K562 (cell line): ENCODE results near the gene NDUFAF8. TPM values are rescaled to one million over a fixed set of nuclear protein-coding genes. Genes with fewer than 3 reads are reported as not detected.

Source experiments
- BRD4 ChIP-seq: fragments of 200-600 bp; sonication (generic); IDR thresholded peaks from 2 replicates; pipeline ENCODE4 v1.6.1; 2017; ENCODE audit warnings: inconsistent platforms
- CEBPZ ChIP-seq: fragments of 150-350 bp; IDR thresholded peaks from 2 replicates; pipeline ENCODE4 v1.6.1; 2014; ENCODE audit warnings: low read depth, mild to moderate bottlenecking, low read length, borderline replicate concordance
- CHD2 ChIP-seq: IDR thresholded peaks from 2 replicates; pipeline ENCODE4 v1.6.1; 2011; ENCODE audit warnings: low read depth, low read length
- CTCFL ChIP-seq: IDR thresholded peaks from 2 replicates; pipeline ENCODE4 v1.6.1; 2011; ENCODE audit warnings: borderline replicate concordance, low read depth, mild to moderate bottlenecking, moderate library complexity, low read length; ENCODE audit not compliant: insufficient read depth, poor library complexity, severe bottlenecking
- ETV5 ChIP-seq: sonication (generic); formaldehyde crosslinking; IDR thresholded peaks from 2 replicates; pipeline ENCODE4 v1.4.0; 2020; ENCODE audit warnings: low read depth, mild to moderate bottlenecking, missing genetic modification reagents
- GABPB1 ChIP-seq: sonication (generic); formaldehyde crosslinking; IDR thresholded peaks from 2 replicates; pipeline ENCODE4 v1.8.0; 2022; ENCODE audit warnings: mild to moderate bottlenecking, missing genetic modification reagents
- JUN ChIP-seq, 2 experiments: sonication (generic) in 1 of 2; formaldehyde crosslinking in 1 of 2; IDR thresholded peaks; 2 replicates each; pipeline versions ENCODE4 v1.6.1 to v1.8.0; 2012 to 2022; ENCODE audit warnings: borderline replicate concordance in 2 of 2, mild to moderate bottlenecking in 2 of 2, improper control_type of control experiment in 1 of 2, low read depth in 1 of 2, low read length in 1 of 2, missing genetic modification reagents in 1 of 2
- NR2C1 ChIP-seq, 2 experiments: fragments of 450-650 bp; IDR thresholded peaks; 2 replicates each; pipeline ENCODE4 v1.6.1; 2017; ENCODE audit warnings: mild to moderate bottlenecking in 2 of 2, antibody characterized with exemption in 1 of 2, inconsistent platforms in 1 of 2, missing compliant biosample characterization in 1 of 2, missing genetic modification characterization in 1 of 2
- PML ChIP-seq: IDR thresholded peaks from 2 replicates; pipeline ENCODE4 v1.6.1; 2012; ENCODE audit warnings: low read length, inconsistent platforms
- RBM39 ChIP-seq: fragments of 200-400 bp; formaldehyde crosslinking; optimal IDR thresholded peaks from 2 replicates; pipeline ENCODE3; 2018; ENCODE audit warnings: low read depth, low read length
- SIN3A ChIP-seq, 2 experiments: fragments of 150-350 bp in 1 of 2; IDR thresholded peaks; 2 replicates each; pipeline ENCODE4 v1.6.1; 2011 to 2016; ENCODE audit warnings: borderline replicate concordance in 2 of 2, low read depth in 2 of 2, low read length in 2 of 2, mild to moderate bottlenecking in 2 of 2, moderate library complexity in 2 of 2; ENCODE audit not compliant: control insufficient read depth in 1 of 2
- SLC30A9 ChIP-seq: fragments of 250-450 bp; sonication (Bioruptor Pico); IDR thresholded peaks from 2 replicates; pipeline ENCODE4 v1.8.0; 2022; ENCODE audit warnings: mild to moderate bottlenecking, moderate library complexity
- TCF3 ChIP-seq: sonication (generic); formaldehyde crosslinking; IDR thresholded peaks from 2 replicates; pipeline ENCODE4 v1.4.0; 2020; ENCODE audit warnings: mild to moderate bottlenecking, missing genetic modification reagents
- TCFL5 ChIP-seq: fragments of 250-450 bp; sonication (Bioruptor Pico); conservative IDR thresholded peaks from 2 replicates; pipeline ENCODE4 v1.6.1; 2021; ENCODE audit warnings: mild to moderate bottlenecking, moderate library complexity, matching md5 sums
- TRIM24 ChIP-seq, 2 experiments: fragments of 450-650 bp; IDR thresholded peaks; 2 replicates each; pipeline ENCODE4 v1.6.1; 2016
- ZNF175 ChIP-seq: fragments of 200-800 bp; sonication (Bioruptor generic); IDR thresholded peaks from 2 replicates; pipeline ENCODE4 v1.6.1; 2016; ENCODE audit warnings: low read depth, mild to moderate bottlenecking, missing genetic modification characterization, missing compliant biosample characterization
- ZNF395 ChIP-seq: fragments of 200-800 bp; sonication (Bioruptor generic); IDR thresholded peaks from 2 replicates; pipeline ENCODE4 v1.6.1; 2017; ENCODE audit warnings: missing genetic modification characterization, missing compliant biosample characterization
- ZNF76 ChIP-seq: fragments of 250-450 bp; sonication (Bioruptor Pico); IDR thresholded peaks from 2 replicates; pipeline ENCODE4 v1.4.0; 2020; ENCODE audit warnings: mild to moderate bottlenecking, moderate library complexity, borderline replicate concordance
- polyA plus RNA-seq, 8 experiments: library from polyadenylated mRNA; depleted of rRNA in 4 of 8; stranded (reverse) in 5 of 8; unstranded in 3 of 8; fragments of >200 nt; fragmentation: Nextera tagmentation in 2 of 8; fragmentation: Illumina TruSeq in 1 of 8; extraction: Ambion mirVana in 2 of 8; extraction: Trizol in 1 of 8; gene quantifications; 2 replicates each; pipeline versions ENCODE4 v1.2.1 to v1.2.3, GENCODE V29; 2011 to 2014; ENCODE audit warnings: inconsistent platforms in 1 of 8, missing spikeins in 1 of 8
- total RNA-seq, 7 experiments: library from RNA; depleted of rRNA in 6 of 7; stranded (reverse); fragments of >200 nt in 6 of 7; fragmentation: Illumina TruSeq in 2 of 7; extraction: Trizol in 2 of 7; gene quantifications; 2 replicates each; pipeline versions ENCODE4 v1.2.1 to v1.2.3, GENCODE V29; 2011 to 2021; ENCODE audit warnings: low replicate concordance in 1 of 7

NDUFAF8 gene
- total and polyA plus RNA-seq, 9 of the 15 experiments (the other 6 are each of a cell fraction or from before 2014, with no cell fraction given), result 13.5 to 144 (median 90.0) TPM

- TF ChIP-seq PML (peak; percentile 55), NR2C1 (IDR thresholded peaks at IDR 0.05) (peak; percentile 93), NR2C1 (tag; IDR thresholded peaks at IDR 0.05) (peak; percentile 95), RBM39 (no peak), ZNF175 (CRISPR knock-in tag) (no peak), ETV5 (CRISPR knock-in tag) (peak; percentile 59; the same call in 1 of the 2 replicates), JUN (IDR thresholded peaks at IDR 0.05; ENCODE audit: borderline replicate concordance, low read depth, low read length) (peak; percentile 9; the same call in 1 of the 2 replicates), JUN (CRISPR knock-in tag; IDR thresholded peaks at IDR 0.05; ENCODE audit: borderline replicate concordance) (no peak), CTCFL (no peak), CEBPZ (peak; percentile 97), BRD4 (no peak), TCFL5 (no peak), GABPB1 (CRISPR knock-in tag) (peak; percentile 95), ZNF395 (CRISPR knock-in tag) (0 out of 2 replicates have a peak, but pooled peaks have one; percentile 21), TRIM24 (IDR thresholded peaks at IDR 0.05) (no peak), ZNF76 (no peak), SLC30A9 (CRISPR knock-in tag) (no peak), SIN3A (IDR thresholded peaks at IDR 0.05; ENCODE audit: borderline replicate concordance in 2 of 2, control insufficient read depth in 1 of 2, low read depth in 2 of 2, low read length in 2 of 2) (peak; percentile 74 to 80; a peak in 2 of 4 replicates), TCF3 (CRISPR knock-in tag) (no peak), CHD2 (peak; percentile 93)
These were observed at the start of gene NDUFAF8, which contains the start of gene TEPSIN (continued) for GRCh38 chr17:81238815-81239713.
